ENCODE measurements around the gene ZNF444.

DNA sequence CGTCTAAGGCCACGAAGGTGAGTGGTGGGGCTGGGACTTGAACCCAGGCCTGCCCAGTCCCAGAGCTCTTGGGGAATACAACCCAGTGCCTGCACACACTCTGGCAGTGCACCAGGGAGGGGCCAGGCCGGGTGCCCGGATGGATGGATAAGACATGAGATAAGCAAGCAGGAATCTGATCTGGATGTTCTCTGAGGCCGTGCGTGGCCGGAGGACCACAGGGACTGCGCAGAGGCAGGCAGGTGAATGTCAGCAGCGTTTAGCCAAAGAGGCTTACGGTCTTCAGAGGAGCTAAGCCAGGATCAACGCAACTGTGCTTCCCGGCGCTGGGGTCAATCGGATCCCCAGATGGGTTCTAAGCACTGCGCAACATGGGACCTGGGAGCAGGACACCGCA is 21.5 kb upstream of the ZNF444 start:
- TF ChIP-seq, protein P1, sequence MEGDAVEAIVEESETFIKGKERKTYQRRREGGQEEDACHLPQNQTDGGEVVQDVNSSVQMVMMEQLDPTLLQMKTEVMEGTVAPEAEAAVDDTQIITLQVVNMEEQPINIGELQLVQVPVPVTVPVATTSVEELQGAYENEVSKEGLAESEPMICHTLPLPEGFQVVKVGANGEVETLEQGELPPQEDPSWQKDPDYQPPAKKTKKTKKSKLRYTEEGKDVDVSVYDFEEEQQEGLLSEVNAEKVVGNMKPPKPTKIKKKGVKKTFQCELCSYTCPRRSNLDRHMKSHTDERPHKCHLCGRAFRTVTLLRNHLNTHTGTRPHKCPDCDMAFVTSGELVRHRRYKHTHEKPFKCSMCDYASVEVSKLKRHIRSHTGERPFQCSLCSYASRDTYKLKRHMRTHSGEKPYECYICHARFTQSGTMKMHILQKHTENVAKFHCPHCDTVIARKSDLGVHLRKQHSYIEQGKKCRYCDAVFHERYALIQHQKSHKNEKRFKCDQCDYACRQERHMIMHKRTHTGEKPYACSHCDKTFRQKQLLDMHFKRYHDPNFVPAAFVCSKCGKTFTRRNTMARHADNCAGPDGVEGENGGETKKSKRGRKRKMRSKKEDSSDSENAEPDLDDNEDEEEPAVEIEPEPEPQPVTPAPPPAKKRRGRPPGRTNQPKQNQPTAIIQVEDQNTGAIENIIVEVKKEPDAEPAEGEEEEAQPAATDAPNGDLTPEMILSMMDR (conservative IDR thresholded peaks at IDR 0.05 in 1 of 2, IDR thresholded peaks at IDR 0.05 in 1 of 2; ENCODE audit: low read depth in 1 of 2, low read length in 2 of 2) = no peak
- no peak for TF ChIP-seq EZH2 (IDR thresholded peaks at IDR 0.05; ENCODE audit: low read length, missing control alignments)
